ENCODE data around the gene MISP3. TPM values are rescaled to one million over a fixed set of nuclear protein-coding genes. Genes with fewer than 3 reads are reported as not detected.

Gene MISP3
- total and polyA plus RNA-seq, 2 experiments from 2014 or later, result 1.9 to 2.4 TPM

DNA sequence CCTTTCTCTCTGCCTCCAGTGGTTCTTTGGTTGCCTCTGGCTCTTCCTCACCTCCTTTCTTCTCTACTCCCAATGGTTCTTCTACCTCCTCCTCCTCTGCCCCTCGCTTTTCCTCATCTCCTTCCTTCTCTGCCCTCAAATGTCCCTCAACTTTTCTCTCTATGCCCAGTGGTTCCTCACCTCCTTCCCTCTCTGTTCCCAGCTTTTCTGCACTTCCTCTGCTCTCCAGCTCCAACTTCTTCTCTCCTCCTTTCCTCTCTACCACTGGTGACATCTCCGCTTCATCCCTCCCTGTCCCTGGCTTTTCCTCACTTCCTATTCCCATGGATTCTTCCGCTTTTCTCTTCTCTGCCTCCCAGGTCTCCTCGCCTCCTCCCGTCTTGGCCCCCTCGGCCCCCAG is 18.5 kb upstream of the MISP3 start:
- peaks cover 24% of the 10 kb centered on the region for H3K36me3 Mint-ChIP-seq (ENCODE audit: low read depth)
- H4K20me1 ChIP-seq (replicated peaks; ENCODE audit: insufficient read depth), result no peaks in the 10 kb centered on the region; the same call in 1 of the 2 replicates
- H3K4me3 Mint-ChIP-seq, result no peak overlapping the region; the same call in 2 of the 3 replicates
- no peak overlapping the region for H3K4me3 ChIP-seq
- no peaks in the 10 kb centered on the region for H3K79me2 ChIP-seq (replicated peaks; ENCODE audit: insufficient read depth)
- TF ChIP-seq NANOG (IDR thresholded peaks at IDR 0.05; ENCODE audit: borderline replicate concordance), result no peak
- TF ChIP-seq, protein P1, sequence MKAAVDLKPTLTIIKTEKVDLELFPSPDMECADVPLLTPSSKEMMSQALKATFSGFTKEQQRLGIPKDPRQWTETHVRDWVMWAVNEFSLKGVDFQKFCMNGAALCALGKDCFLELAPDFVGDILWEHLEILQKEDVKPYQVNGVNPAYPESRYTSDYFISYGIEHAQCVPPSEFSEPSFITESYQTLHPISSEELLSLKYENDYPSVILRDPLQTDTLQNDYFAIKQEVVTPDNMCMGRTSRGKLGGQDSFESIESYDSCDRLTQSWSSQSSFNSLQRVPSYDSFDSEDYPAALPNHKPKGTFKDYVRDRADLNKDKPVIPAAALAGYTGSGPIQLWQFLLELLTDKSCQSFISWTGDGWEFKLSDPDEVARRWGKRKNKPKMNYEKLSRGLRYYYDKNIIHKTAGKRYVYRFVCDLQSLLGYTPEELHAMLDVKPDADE (IDR thresholded peaks at IDR 0.05), result no peak
- TF ChIP-seq, protein P2, sequence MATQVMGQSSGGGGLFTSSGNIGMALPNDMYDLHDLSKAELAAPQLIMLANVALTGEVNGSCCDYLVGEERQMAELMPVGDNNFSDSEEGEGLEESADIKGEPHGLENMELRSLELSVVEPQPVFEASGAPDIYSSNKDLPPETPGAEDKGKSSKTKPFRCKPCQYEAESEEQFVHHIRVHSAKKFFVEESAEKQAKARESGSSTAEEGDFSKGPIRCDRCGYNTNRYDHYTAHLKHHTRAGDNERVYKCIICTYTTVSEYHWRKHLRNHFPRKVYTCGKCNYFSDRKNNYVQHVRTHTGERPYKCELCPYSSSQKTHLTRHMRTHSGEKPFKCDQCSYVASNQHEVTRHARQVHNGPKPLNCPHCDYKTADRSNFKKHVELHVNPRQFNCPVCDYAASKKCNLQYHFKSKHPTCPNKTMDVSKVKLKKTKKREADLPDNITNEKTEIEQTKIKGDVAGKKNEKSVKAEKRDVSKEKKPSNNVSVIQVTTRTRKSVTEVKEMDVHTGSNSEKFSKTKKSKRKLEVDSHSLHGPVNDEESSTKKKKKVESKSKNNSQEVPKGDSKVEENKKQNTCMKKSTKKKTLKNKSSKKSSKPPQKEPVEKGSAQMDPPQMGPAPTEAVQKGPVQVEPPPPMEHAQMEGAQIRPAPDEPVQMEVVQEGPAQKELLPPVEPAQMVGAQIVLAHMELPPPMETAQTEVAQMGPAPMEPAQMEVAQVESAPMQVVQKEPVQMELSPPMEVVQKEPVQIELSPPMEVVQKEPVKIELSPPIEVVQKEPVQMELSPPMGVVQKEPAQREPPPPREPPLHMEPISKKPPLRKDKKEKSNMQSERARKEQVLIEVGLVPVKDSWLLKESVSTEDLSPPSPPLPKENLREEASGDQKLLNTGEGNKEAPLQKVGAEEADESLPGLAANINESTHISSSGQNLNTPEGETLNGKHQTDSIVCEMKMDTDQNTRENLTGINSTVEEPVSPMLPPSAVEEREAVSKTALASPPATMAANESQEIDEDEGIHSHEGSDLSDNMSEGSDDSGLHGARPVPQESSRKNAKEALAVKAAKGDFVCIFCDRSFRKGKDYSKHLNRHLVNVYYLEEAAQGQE (IDR thresholded peaks at IDR 0.05; ENCODE audit: unreplicated experiment), result no peak
- TF ChIP-seq EZH2phosphoT487 (IDR thresholded peaks at IDR 0.05; ENCODE audit: unreplicated experiment), result no peak
- TF ChIP-seq CREB1 (CRISPR knock-in tag; IDR thresholded peaks at IDR 0.05; ENCODE audit: low read depth), result no peak
- TF ChIP-seq POLR2AphosphoS5 (IDR thresholded peaks at IDR 0.05; ENCODE audit: low read depth), result no peak
- no peak for TF ChIP-seq ZNF331 (CRISPR knock-in tag; IDR thresholded peaks at IDR 0.05; ENCODE audit: low read depth)
- no peaks in the 10 kb centered on the region; the same call in 2 of the 3 replicates for H3K9me3 Mint-ChIP-seq
- H3K27ac Mint-ChIP-seq, result no peak overlapping the region
- no peak overlapping the region for H3K4me2 ChIP-seq
- DNase-seq (ENCODE audit: low spot score), result no peak
- H2AFZ ChIP-seq, result no peak overlapping the region
- no peaks in the 10 kb centered on the region for H3K36me3 ChIP-seq (ENCODE audit: insufficient read depth)
- H3K9me2 ChIP-seq (ENCODE audit: insufficient read depth), result no peaks in the 10 kb centered on the region
- no peak overlapping the region for H3K27ac ChIP-seq (ENCODE audit: low read depth)
- H3K27me3 Mint-ChIP-seq (ENCODE audit: insufficient read depth, low read depth, poor library complexity), result peaks cover 29% of the 10 kb centered on the region
- ATAC-seq, result no peak
- H3K4me1 Mint-ChIP-seq, result peaks cover 9% of the 10 kb centered on the region; the same call in 2 of the 3 replicates
- H3K27me3 ChIP-seq (ENCODE audit: insufficient read depth), result peaks cover 15% of the 10 kb centered on the region
- peaks cover 4% of the 10 kb centered on the region; the same call in 1 of the 2 replicates for H3K4me1 ChIP-seq (ENCODE audit: insufficient read depth)
- no peaks in the 10 kb centered on the region; the same call in 1 of the 2 replicates for H3F3A ChIP-seq (replicated peaks; ENCODE audit: low read depth)

DNA sequence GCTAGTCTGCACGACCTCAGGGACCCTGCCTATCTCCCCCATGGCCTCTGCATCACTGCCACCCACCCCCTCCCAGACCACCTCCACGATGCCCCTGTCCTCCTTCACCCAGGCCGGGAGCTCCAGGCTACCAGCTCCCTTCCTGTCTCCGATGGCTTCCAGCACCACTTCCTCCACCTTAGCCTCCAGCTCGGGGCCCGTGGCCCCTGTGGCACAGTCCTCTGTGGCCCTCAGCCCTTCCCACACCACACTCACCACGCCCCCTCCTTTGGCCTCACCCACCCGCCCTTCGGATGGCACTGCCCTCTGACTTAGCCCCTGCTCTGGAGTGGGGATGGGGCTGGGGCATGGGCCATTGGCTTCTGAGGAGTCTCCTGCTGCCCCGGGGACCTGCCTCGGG is 17.9 kb upstream of the MISP3 start:
- H3K9me2 ChIP-seq (ENCODE audit: insufficient read depth), result no peaks in the 10 kb centered on the region
- peaks cover 9% of the 10 kb centered on the region; the same call in 2 of the 3 replicates for H3K4me1 Mint-ChIP-seq
- H4K20me1 ChIP-seq (replicated peaks; ENCODE audit: insufficient read depth), result no peaks in the 10 kb centered on the region; the same call in 1 of the 2 replicates
- no peak overlapping the region for H3K4me3 ChIP-seq
- ATAC-seq (no peak), DNase-seq (ENCODE audit: low spot score) (no peak)
- H3K27ac ChIP-seq (ENCODE audit: low read depth), result no peak overlapping the region
- H3K9me3 Mint-ChIP-seq, result no peaks in the 10 kb centered on the region; the same call in 2 of the 3 replicates
- H3F3A ChIP-seq (replicated peaks; ENCODE audit: low read depth), result no peaks in the 10 kb centered on the region; the same call in 1 of the 2 replicates
- H2AFZ ChIP-seq, result no peak overlapping the region
- H3K4me2 ChIP-seq, result no peak overlapping the region
- no peaks in the 10 kb centered on the region for H3K79me2 ChIP-seq (replicated peaks; ENCODE audit: insufficient read depth)
- peaks cover 31% of the 10 kb centered on the region for H3K27me3 Mint-ChIP-seq (ENCODE audit: insufficient read depth, low read depth, poor library complexity)
- peaks cover 22% of the 10 kb centered on the region for H3K27me3 ChIP-seq (ENCODE audit: insufficient read depth)
- H3K4me1 ChIP-seq (ENCODE audit: insufficient read depth), result peaks cover 4% of the 10 kb centered on the region; the same call in 1 of the 2 replicates
- H3K4me3 Mint-ChIP-seq, result no peak overlapping the region
- H3K36me3 Mint-ChIP-seq (ENCODE audit: low read depth), result peaks cover 24% of the 10 kb centered on the region
- no peaks in the 10 kb centered on the region for H3K36me3 ChIP-seq (ENCODE audit: insufficient read depth)
- no peak overlapping the region for H3K27ac Mint-ChIP-seq
- TF ChIP-seq, protein P1 (IDR thresholded peaks at IDR 0.05), result no peak
- TF ChIP-seq STAT1 (IDR thresholded peaks at IDR 0.05; ENCODE audit: unreplicated experiment) (no peak), EZH2phosphoT487 (IDR thresholded peaks at IDR 0.05; ENCODE audit: unreplicated experiment) (no peak), ZNF331 (CRISPR knock-in tag; IDR thresholded peaks at IDR 0.05; ENCODE audit: low read depth) (no peak), EZH2 (IDR thresholded peaks at IDR 0.05; ENCODE audit: low read depth, unreplicated experiment) (no peak), NANOG (IDR thresholded peaks at IDR 0.05; ENCODE audit: borderline replicate concordance) (no peak), POLR2AphosphoS5 (IDR thresholded peaks at IDR 0.05; ENCODE audit: low read depth) (no peak)
- TF ChIP-seq, protein P3, sequence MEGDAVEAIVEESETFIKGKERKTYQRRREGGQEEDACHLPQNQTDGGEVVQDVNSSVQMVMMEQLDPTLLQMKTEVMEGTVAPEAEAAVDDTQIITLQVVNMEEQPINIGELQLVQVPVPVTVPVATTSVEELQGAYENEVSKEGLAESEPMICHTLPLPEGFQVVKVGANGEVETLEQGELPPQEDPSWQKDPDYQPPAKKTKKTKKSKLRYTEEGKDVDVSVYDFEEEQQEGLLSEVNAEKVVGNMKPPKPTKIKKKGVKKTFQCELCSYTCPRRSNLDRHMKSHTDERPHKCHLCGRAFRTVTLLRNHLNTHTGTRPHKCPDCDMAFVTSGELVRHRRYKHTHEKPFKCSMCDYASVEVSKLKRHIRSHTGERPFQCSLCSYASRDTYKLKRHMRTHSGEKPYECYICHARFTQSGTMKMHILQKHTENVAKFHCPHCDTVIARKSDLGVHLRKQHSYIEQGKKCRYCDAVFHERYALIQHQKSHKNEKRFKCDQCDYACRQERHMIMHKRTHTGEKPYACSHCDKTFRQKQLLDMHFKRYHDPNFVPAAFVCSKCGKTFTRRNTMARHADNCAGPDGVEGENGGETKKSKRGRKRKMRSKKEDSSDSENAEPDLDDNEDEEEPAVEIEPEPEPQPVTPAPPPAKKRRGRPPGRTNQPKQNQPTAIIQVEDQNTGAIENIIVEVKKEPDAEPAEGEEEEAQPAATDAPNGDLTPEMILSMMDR (conservative IDR thresholded peaks at IDR 0.05; ENCODE audit: low read depth in 2 of 2), result no peak

Measured in GM23338 (cell line).